Measurements from ENCODE around the gene POLR2M. TPM values are rescaled to one million over a fixed set of nuclear protein-coding genes. Genes with fewer than 3 reads are reported as not detected.

The POLR2M gene
- total RNA-seq, result 255 and 306 TPM in 2 replicates

GRCh38 chr15:57706405-57707209 is at the start of gene POLR2M:
Gene POLR2M (plus strand): TSS chr15:57706714. CDS start chr15:57706843, 129 bp downstream.

Other genes starting within 250 kb of the POLR2M start
- under 0.01 and 0.18 TPM in 2 replicates for gene MYZAP, start 114.8 kb upstream of the POLR2M start, total RNA-seq

All from smooth muscle cell of bladder (primary cell).